Mucosa of rectum (tissue), 2 donors: ENCODE results near the gene PARD3.

Source experiments
- H3K27ac ChIP-seq, 2 donors: one replicate each; pipeline ENCODE4 v1.7.0; 2013; ENCODE audit warnings: inconsistent platforms in 2 of 2, low read depth in 2 of 2, low read length in 2 of 2
- H3K27me3 ChIP-seq, 2 donors: one replicate each; pipeline ENCODE4 v1.7.0; 2013; ENCODE audit warnings: low read length in 2 of 2; ENCODE audit not compliant: control insufficient read depth in 2 of 2, insufficient read depth in 2 of 2
- H3K36me3 ChIP-seq, 2 donors: one replicate each; pipeline ENCODE4 v1.7.0; 2013; ENCODE audit warnings: low read length in 2 of 2; ENCODE audit not compliant: control insufficient read depth in 2 of 2, insufficient read depth in 2 of 2
- H3K4me1 ChIP-seq, 2 donors: one replicate each; pipeline ENCODE4 v1.7.0; 2013; ENCODE audit warnings: low read length in 2 of 2, mild to moderate bottlenecking in 1 of 2; ENCODE audit not compliant: control insufficient read depth in 2 of 2, insufficient read depth in 2 of 2
- H3K4me3 ChIP-seq, 2 donors: one replicate each; pipeline ENCODE4 v1.7.0; 2013; ENCODE audit warnings: low read length in 2 of 2
- H3K9ac ChIP-seq, 2 donors: one replicate each; pipeline ENCODE4 v1.7.0; 2013; ENCODE audit warnings: low read length in 2 of 2, low read depth in 1 of 2, mild to moderate bottlenecking in 1 of 2
- H3K9me3 ChIP-seq, 2 donors: one replicate each; pipeline ENCODE4 v1.7.0; 2013; ENCODE audit warnings: low read length in 2 of 2; ENCODE audit not compliant: control insufficient read depth in 2 of 2
- donor health status: healthy.
- donor health status: Normal muscosa, but diverticular disease.

PARD3 gene

DNA sequence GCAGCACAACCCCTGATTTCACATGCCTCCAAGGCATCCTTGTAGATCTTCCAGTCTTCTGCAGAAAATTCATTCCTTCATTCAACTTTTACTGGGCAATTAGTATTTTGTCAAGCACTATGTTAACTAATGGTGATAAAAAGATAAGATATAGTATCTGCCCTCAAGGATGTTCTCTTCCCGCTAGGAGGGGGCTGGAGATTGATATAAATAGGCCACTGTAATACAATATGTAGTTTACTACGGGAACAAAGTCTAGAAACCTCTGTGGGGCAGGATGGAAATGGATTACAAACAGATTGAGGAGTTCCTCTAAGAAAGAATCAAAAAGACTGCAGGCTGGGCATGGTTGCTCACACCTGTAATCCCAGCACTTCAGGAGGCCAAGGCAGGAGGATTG is 10.3 kb upstream of the PARD3 start:
- no peak overlapping the region for H3K4me3 ChIP-seq
- H3K4me1 ChIP-seq: no peaks in the 10 kb centered on the region
- no peak overlapping the region for H3K9ac ChIP-seq
- no peak overlapping the region for H3K27ac ChIP-seq
- H3K36me3 ChIP-seq: no peaks in the 10 kb centered on the region
- H3K9me3 ChIP-seq: no peaks in the 10 kb centered on the region
- H3K27me3 ChIP-seq: no peaks in the 10 kb centered on the region

DNA sequence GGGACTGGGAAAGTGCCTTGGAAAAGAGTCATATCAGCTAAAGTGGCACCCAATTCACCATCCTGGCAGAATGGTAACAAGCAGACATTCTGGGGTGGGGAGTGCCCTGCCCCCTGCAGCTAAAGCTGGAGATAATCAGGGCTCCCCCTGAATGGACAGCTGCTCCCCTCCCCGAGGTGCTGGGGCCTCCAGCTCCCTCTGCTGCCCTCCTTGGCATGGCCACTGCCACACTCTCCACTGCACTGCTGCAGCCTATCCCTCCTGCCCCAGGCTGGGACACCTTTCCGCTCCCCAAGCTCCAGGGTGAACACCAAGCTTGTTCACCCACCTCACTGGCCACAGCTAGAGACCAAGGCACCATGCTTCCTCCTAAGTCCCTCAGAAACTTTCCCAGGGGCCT is 9.8 kb upstream of the PARD3 start:
- no peak overlapping the region for H3K27ac ChIP-seq
- H3K9me3 ChIP-seq: no peaks in the 10 kb centered on the region
- H3K36me3 ChIP-seq: no peaks in the 10 kb centered on the region

DNA sequence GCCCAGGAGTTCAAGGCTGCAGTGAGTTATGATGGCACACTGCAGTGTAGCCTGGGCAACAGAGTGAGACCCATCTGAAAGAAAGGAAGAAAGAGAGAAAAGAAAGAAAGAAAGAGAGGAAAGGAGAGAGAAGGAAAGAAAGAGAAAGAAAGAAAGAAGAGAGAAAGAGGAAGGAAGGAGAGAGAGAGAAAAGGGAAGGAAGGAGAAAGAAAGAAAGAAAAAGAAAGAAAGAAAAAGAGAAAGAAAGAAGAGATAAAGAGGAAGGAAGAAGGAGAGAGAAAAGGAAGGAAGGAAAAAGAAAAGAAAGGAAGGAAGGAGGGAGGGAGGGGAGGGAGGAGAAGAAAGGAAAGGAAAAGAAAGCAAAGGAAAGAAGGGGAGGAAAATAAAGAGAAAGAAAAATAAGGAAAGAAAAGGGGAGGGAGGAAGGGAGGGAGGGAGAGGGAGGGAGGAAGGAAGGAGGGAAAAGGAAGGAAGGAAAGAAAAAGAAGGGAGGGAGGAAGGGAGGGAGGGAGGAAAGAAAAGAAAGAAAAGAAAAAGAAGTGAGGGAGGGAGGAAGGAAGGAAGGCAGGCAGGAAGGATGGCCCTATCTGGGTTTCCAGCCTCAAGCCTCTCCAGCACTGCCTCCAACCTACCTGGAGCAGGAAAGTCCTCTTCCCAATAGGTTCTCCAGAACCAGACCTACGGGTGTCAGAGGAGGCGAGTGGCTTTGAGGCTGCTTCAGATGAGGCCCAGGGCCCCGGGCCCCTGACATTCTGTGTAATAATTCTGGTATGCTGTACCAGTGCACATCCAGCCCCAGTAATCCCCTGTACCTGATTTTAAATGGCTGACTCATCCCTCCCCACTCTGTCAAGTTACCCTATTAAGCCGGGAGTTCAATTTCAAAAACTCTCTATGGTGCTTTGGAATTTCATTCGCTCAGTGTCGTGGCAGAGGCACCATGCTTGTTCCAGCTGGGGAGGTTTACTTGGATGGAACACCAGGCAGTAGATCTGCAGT is 6.8 kb upstream of the PARD3 start:
- Histone ChIP-seq H3K36me3 (no peaks in the 10 kb centered on the region), H3K27ac (no peak overlapping the region), H3K27me3 (no peaks in the 10 kb centered on the region)

More for the DNA sequence above, 9.8 kb upstream of the PARD3 start:
- H3K9ac ChIP-seq: no peak overlapping the region
- H3K4me3 ChIP-seq: no peak overlapping the region
- H3K27me3 ChIP-seq: no peaks in the 10 kb centered on the region
- H3K4me1 ChIP-seq: no peaks in the 10 kb centered on the region

DNA sequence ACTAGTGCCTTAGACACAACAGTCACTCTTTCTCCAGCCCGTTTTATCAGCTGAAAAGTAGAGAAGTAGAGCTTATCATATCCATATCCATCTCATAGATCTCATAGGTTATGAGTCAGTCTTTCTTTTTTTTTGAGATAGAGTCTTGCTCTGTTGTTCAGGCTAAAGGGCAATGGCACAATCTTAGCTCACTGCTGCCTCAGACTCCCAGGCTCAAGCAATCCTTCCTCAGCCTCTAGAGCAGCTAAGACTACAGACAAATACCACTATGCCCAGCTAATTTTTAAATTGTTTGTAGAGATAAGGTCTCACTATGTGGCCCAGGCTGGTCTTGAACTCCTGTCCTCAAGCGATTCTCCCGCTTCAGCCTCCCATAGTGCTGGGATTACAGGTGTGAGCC is 2.5 kb upstream of the PARD3 start:
- Histone ChIP-seq H3K9me3 (no peaks in the 10 kb centered on the region), H3K4me3 (no peak overlapping the region), H3K4me1 (peaks cover 4 to 16% of the 10 kb centered on the region in 2 donors), H3K9ac (no peak overlapping the region), H3K27ac (no peak overlapping the region), H3K36me3 (no peaks in the 10 kb centered on the region), H3K27me3 (no peaks in the 10 kb centered on the region)

More for the DNA sequence above, 6.8 kb upstream of the PARD3 start:
- H3K9ac ChIP-seq: no peak overlapping the region
- H3K4me3 ChIP-seq: no peak overlapping the region
- no peaks in the 10 kb centered on the region for H3K4me1 ChIP-seq
- no peaks in the 10 kb centered on the region for H3K9me3 ChIP-seq

DNA sequence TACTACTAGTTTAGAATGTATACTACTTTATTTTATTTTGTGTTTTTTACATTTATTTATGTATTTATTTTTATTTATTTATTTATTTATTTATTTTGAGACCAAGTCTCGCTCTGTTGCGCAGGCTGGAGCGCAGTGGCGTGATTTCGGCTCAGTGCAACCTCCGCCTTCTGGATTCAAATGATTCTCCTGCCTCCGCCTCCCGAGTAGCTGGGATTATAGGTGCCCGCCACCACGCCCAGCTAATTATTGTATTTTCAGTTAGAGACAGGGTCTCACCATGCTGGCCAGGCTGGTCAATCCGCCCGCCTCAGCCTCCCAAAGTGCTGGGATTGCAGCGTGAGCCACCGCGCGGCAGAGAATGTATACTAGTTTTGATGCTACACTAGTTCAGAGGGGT is 2.0 kb upstream of the PARD3 start:
- Histone ChIP-seq H3K4me1 (peaks cover 4 to 17% of the 10 kb centered on the region in 2 donors), H3K9me3 (no peaks in the 10 kb centered on the region), H3K4me3 (no peak overlapping the region), H3K36me3 (no peaks in the 10 kb centered on the region), H3K27ac (no peak overlapping the region), H3K9ac (no peak overlapping the region), H3K27me3 (no peaks in the 10 kb centered on the region)

DNA sequence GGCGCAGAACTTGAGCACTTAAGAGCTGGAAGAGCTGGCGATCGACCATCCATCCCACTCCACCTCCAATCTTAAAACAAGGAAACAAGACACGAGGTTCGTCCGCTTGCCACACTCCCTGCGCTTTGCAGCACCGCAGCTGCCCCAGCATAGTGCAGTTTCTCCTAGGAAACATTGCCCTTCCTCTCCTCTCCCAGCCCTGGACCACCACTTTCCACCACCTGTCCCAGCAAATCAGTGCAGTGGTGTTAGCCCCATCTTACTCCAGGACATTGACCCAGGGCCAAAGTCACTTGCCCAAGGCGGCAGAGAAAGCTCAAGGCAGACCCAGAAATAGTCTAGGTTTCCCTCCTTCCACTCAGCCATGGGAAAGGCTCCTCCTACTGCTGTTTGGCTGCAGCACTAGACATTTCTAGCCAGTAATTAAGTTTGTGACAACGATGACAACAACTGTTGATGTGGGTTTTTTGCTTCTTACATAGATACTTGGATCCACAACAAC is 1.5 kb upstream of the PARD3 start:
- Histone ChIP-seq H3K36me3 (no peaks in the 10 kb centered on the region), H3K4me1 (peaks cover 4 to 17% of the 10 kb centered on the region in 2 donors), H3K9ac (peak overlapping the region; percentile 2 to 27), H3K4me3 (peak overlapping the region; percentile 56 to 70), H3K9me3 (no peaks in the 10 kb centered on the region), H3K27me3 (no peaks in the 10 kb centered on the region), H3K27ac (peak overlapping the region in 1 of 2 donors; percentile 5)

DNA sequence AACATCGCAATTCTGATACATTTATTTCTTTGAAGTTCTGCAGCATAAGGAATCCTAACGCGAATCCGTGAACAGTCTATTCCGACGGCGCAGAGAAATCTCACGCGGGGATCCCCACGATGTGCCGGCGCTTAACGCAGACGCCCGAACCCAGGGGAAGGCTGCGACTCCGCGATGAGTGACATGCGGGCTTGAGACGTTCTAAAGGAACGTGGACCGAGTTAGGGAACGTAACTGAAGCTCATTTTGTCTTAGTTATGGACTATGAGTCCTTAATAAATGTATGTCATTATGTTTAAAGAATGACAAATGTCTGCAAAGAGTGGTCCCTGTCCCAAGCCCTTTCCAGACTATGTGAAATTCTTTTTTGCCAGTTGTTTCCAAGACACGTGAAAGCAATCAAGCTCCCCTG is 995 bp upstream of the PARD3 start:
- no peaks in the 10 kb centered on the region for H3K27me3 ChIP-seq
- peak overlapping the region; percentile 56 to 70 for H3K4me3 ChIP-seq
- no peaks in the 10 kb centered on the region for H3K9me3 ChIP-seq
- H3K27ac ChIP-seq: no peak overlapping the region
- H3K9ac ChIP-seq: peak overlapping the region in 1 of 2 donors; percentile 2
- H3K4me1 ChIP-seq: peaks cover 4 to 17% of the 10 kb centered on the region in 2 donors
- H3K36me3 ChIP-seq: no peaks in the 10 kb centered on the region

DNA sequence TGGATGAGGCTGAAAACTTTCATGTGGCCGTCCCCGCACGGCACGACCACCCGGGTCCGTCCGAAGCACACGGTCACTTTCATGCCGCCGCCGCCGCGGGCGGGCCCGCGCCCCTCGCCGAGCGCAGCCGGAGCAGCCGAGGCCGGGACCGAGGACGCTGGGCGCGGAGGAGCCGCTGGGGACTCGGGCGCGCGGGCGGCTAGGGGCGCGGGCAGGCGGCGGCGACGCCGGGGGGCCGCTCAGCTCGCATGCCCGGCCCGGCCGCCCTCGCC is 247 bp downstream of the PARD3 start:
- Histone ChIP-seq H3K9me3 (no peaks in the 10 kb centered on the region), H3K27me3 (no peaks in the 10 kb centered on the region), H3K4me1 (peaks cover 4 to 17% of the 10 kb centered on the region in 2 donors), H3K9ac (peak overlapping the region in 1 of 2 donors; percentile 71), H3K27ac (peak overlapping the region; percentile 65 to 77), H3K36me3 (no peaks in the 10 kb centered on the region), H3K4me3 (peak overlapping the region; percentile 48 to 56)

DNA sequence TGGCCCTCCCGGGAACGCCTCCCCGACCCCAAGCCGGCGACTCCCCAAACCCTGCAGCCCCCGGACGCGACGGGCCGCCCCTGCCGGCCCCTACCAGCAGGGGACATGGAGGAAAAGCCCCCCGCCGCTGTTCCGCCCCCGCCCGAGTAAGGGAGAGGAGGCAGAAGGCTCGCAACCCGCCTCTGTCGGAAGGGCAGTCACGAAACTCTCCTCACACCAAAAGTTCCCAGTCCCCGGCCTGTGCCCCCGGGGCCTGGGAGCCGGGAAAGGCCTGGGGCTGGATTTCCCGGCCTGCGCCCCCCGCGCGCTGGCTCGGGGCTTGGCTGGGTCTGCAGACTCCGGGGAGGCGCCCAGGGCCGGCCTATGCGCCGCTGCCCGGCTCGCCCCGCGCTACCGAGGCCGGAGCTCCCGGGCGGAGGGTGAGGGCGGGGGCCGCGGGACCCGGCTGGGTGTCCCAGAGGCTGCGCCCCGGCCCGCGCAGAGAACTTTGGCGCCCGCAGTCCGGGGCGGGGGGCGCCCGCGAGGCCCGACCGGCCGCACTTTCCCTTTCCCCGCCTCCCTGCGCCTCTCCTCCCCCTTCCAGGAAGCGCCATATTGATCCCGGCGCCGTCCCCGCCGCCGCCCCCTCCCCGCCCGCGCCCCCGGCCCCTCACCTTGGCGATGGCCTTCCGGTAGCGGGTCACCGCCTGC is 728 bp downstream of the PARD3 start:
- H3K36me3 ChIP-seq: no peaks in the 10 kb centered on the region
- peak overlapping the region; percentile 66 to 71 for H3K9ac ChIP-seq
- no peaks in the 10 kb centered on the region for H3K9me3 ChIP-seq
- H3K27ac ChIP-seq: peak overlapping the region; percentile 65 to 77
- H3K4me3 ChIP-seq: peak overlapping the region; percentile 56 to 78
- H3K4me1 ChIP-seq: peaks cover 4 to 19% of the 10 kb centered on the region in 2 donors
- no peaks in the 10 kb centered on the region for H3K27me3 ChIP-seq

DNA sequence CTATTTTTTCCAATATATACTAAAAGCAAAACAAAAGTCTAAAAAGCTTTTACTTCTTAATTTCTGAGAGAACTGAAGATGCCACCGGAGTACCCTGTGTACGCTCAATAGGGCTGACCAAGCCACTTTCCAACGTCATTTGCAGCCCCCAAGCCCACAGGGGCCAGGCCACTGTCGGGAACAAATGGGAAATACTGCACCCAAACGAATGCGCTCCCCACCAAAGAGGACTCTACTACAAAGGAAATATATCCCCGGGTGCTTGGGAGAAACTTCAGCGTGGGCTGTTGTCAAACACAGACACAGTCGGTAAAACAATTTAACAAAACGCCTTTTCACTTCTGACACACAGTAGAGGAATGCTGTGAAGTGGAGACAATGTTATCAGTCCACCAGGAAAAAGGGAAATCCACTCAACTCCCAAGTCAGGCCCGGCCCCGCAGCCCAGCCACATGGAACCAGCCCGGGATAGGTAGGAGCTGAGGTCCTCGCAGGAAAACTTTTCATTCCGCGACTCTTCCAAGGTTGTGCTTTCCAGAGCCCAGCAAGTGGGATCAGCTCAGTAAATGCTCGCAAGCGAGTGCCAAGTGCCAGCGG is 1.4 kb downstream of the PARD3 start:
- Histone ChIP-seq H3K27me3 (no peaks in the 10 kb centered on the region), H3K4me1 (peaks cover 4 to 21% of the 10 kb centered on the region in 2 donors), H3K36me3 (no peaks in the 10 kb centered on the region), H3K9me3 (no peaks in the 10 kb centered on the region), H3K27ac (peak overlapping the region; percentile 65 to 77), H3K9ac (peak overlapping the region; percentile 66 to 71), H3K4me3 (peak overlapping the region; percentile 56 to 78)
